B cell (primary cell): Measurements from ENCODE around the gene TNFRSF19.

Experiments used
- CTCF ChIP-seq: fragments of 200-600 bp; IDR thresholded peaks from one replicate; pipeline ENCODE4 v1.8.0; 2022; ENCODE audit warnings: antibody characterized with exemption, mild to moderate bottlenecking
- EZH2 ChIP-seq: IDR thresholded peaks from 2 replicates; pipeline ENCODE4 v1.6.1; 2012; ENCODE audit warnings: borderline replicate concordance, low read depth, mild to moderate bottlenecking, moderate library complexity, low read length; ENCODE audit not compliant: insufficient read depth, poor library complexity, severe bottlenecking

- no peak for TF ChIP-seq CTCF
- no peak for TF ChIP-seq EZH2
Measured at GRCh38 chr13:23642110-23642509, 71.9 kb downstream of the TNFRSF19 start.
